NT2/D1 (cell line): ENCODE results near the gene DAPK1.

Experiments
- YY1 ChIP-seq: IDR thresholded peaks from 2 replicates; pipeline ENCODE4 v1.6.1; 2011; ENCODE audit not compliant: insufficient read length, insufficient read depth
- ZNF274 ChIP-seq: IDR thresholded peaks from 2 replicates; pipeline ENCODE4 v1.6.1; 2011; ENCODE audit warnings: mild to moderate bottlenecking, low read depth, low read length

DNA sequence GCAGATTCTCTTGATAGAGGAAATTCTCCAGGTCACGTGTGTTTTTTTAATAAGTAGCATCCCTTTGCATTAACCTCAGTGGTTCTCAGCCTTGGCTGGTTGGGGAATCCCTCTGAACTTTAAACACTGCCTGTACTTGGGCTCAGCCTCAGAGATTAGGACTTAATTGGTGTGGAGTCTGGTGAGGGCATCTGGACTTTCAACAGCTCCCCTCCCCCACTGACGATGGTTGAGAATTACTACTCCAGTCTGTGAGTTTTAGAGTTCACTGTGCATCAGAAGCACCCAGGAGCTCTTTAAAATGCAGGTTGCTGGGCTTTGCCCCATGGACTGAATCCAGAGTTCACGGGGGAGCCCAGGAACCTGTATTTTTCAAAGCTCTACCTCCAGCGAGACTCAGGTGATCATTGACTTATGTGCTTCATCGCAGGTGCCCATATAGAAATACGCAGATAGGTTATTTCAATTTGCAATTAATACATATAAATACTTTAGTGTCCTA, 71.4 kb downstream of the DAPK1 start:
- TF ChIP-seq YY1, result no peak
- TF ChIP-seq ZNF274, result no peak
